Peyer's patch (tissue), 4 donors: ENCODE results near the gene SIGLEC7.

ENCODE experiments used
- CTCF ChIP-seq, 6 experiments: fragments of 450-650 bp in 4 of 6; fragments of 200-600 bp in 2 of 6; sonication (generic) in 1 of 6; IDR thresholded peaks; one replicate each; pipeline ENCODE4 v1.5.1; 2017 to 2019; ENCODE audit warnings: antibody characterized with exemption in 6 of 6, mild to moderate bottlenecking in 3 of 6, moderate library complexity in 1 of 6
- POLR2A ChIP-seq, 2 donors: fragments of 450-650 bp; IDR thresholded peaks; one replicate each; pipeline ENCODE4 v1.5.1; 2017; ENCODE audit warnings: antibody characterized with exemption in 2 of 2, mild to moderate bottlenecking in 2 of 2, moderate library complexity in 2 of 2

GRCh38 chr19:51099047-51099382 is 43.1 kb upstream of the SIGLEC7 start:
- no peak for TF ChIP-seq CTCF (IDR thresholded peaks at IDR 0.05)
- no peak for TF ChIP-seq POLR2A (IDR thresholded peaks at IDR 0.05)
